ENCODE results near the gene TSACC.

The TSACC gene

DNA sequence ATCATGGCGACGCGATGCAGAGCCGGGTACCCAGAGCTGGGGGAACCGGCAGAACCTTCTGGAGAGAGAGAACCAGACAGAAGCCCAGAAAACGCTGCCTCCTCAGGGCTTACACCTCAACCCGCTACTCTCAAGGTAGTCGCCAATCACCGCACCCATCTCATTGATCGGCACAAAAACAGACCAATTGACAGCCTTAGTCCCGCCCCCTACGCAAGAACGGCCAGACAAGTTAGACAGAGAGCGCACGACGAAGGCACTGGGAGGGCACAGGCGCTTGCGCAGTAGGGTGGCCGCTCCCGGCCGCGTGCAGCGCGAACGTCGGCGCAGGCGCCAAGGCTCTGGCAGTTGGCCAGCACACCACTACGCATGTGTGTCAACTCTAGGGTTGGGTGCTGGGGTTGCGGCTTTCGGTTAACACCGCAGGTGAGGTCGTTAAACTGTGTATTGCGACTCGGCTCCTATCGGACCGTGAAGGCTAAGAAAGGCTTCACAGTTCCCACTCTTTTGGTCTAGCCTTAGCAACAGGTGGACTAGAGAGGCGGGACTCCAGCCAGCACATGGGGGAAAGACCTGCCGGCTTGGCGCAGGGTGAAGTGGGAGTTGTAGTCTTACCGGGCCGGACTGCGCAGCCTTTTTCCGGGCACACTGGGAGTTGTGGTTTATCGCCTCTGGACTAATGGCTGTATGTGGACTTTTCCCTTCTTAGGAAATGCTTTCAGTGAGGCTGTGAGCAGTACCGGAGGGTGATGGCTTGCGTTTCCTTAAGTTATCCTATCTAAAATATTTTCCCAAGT is at the start of gene TSACC, which contains the start of gene CCT3:
TSACC (plus strand) TSS at position 347 of the 797 bp plus-strand sequence. CDS start 1,232 bp downstream, outside the sequence.
CCT3 (minus strand) TSS at position 113 of the 797 bp plus-strand sequence; CDS start at position 5, 108 bp downstream.
- TF ChIP-seq, protein P1, sequence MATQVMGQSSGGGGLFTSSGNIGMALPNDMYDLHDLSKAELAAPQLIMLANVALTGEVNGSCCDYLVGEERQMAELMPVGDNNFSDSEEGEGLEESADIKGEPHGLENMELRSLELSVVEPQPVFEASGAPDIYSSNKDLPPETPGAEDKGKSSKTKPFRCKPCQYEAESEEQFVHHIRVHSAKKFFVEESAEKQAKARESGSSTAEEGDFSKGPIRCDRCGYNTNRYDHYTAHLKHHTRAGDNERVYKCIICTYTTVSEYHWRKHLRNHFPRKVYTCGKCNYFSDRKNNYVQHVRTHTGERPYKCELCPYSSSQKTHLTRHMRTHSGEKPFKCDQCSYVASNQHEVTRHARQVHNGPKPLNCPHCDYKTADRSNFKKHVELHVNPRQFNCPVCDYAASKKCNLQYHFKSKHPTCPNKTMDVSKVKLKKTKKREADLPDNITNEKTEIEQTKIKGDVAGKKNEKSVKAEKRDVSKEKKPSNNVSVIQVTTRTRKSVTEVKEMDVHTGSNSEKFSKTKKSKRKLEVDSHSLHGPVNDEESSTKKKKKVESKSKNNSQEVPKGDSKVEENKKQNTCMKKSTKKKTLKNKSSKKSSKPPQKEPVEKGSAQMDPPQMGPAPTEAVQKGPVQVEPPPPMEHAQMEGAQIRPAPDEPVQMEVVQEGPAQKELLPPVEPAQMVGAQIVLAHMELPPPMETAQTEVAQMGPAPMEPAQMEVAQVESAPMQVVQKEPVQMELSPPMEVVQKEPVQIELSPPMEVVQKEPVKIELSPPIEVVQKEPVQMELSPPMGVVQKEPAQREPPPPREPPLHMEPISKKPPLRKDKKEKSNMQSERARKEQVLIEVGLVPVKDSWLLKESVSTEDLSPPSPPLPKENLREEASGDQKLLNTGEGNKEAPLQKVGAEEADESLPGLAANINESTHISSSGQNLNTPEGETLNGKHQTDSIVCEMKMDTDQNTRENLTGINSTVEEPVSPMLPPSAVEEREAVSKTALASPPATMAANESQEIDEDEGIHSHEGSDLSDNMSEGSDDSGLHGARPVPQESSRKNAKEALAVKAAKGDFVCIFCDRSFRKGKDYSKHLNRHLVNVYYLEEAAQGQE (IDR thresholded peaks at IDR 0.05; ENCODE audit: low read depth) = no peak
- TF ChIP-seq YY1 (IDR thresholded peaks at IDR 0.05; ENCODE audit: low read depth) = peak; percentile 82
- no peak for TF ChIP-seq FOXM1 (IDR thresholded peaks at IDR 0.05; ENCODE audit: borderline replicate concordance, low read depth)
- no peak for TF ChIP-seq EGR1 (IDR thresholded peaks at IDR 0.05)
- TF ChIP-seq TAF1 (IDR thresholded peaks at IDR 0.05; ENCODE audit: low read depth) = peak; percentile 88
- TF ChIP-seq NFIC (IDR thresholded peaks at IDR 0.05) = peak; percentile 83
- TF ChIP-seq CREB1 (IDR thresholded peaks at IDR 0.05; ENCODE audit: low read depth) = peak; percentile 69
- TF ChIP-seq, protein P2, sequence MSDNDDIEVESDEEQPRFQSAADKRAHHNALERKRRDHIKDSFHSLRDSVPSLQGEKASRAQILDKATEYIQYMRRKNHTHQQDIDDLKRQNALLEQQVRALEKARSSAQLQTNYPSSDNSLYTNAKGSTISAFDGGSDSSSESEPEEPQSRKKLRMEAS (IDR thresholded peaks at IDR 0.05) = peak; percentile 91
- TF ChIP-seq, protein P3, sequence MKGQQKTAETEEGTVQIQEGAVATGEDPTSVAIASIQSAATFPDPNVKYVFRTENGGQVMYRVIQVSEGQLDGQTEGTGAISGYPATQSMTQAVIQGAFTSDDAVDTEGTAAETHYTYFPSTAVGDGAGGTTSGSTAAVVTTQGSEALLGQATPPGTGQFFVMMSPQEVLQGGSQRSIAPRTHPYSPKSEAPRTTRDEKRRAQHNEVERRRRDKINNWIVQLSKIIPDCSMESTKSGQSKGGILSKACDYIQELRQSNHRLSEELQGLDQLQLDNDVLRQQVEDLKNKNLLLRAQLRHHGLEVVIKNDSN (IDR thresholded peaks at IDR 0.05) = peak; percentile 61
- TF ChIP-seq TCF12 (IDR thresholded peaks at IDR 0.05; ENCODE audit: low read depth) = peak; percentile 40

DNA sequence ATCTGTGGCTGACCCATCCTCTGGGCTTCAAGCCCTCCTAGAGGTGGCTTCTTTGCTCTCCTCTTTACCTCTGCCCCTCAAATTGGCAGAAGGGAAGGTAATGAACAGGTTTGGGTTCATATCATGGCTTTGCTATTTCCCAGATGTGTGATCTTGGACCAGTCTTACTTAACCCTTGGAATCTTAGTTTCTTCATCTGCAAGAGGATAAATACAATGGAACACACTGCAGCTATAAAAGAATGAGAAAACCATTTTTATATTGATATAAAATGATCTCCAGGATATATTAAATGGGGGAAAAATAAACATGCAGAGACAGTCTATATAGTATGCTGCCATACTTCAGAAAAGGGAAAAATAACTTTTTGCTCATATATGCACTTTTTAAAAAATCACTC is 48.5 kb upstream of the TSACC start:
- no peak for TF ChIP-seq CEBPB (IDR thresholded peaks at IDR 0.05)
- TF ChIP-seq TCF12 (IDR thresholded peaks at IDR 0.05; ENCODE audit: low read depth) = no peak
- TF ChIP-seq ZBTB7A (IDR thresholded peaks at IDR 0.05; ENCODE audit: low read depth) = no peak

DNA sequence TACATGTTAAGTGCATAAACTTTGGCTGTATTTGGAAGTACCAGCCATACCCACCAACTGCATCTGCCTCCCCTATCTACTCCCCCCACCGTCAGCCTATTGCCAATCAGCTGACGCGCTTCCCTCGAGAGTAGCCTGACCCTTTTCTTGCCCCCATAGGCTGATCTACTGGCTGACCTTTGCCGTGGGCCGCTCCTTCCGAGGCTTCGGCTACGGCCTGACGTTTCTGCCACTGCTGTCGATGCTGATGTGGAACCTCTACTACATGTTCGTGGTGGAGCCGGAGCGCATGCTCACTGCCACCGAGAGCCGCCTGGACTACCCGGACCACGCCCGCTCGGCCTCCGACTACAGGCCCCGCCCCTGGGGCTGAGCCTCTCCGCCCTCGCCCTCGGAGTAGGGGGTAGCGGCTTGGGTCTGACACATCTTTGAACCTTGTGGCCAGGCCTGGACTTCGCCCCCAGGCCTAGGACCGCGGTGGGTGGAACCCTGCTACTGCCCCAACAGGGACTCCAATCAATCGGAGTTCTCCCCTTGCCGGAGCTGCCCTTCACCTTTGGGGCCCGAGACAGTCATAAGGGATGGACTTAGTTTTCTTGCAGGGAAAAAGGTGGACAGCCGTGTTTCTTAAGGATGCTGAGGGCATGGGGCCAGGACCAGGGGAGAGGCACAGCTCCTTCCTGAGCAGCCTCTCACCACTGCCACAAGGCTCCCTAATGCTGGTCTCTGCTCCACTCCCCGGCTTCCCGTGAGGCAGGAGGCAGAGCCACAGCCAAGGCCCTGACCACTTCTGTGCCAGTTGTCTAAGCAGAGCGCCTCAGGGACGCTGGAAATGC is 46.9 kb upstream of the TSACC start:
- TF ChIP-seq CEBPB (IDR thresholded peaks at IDR 0.05) (no peak), TCF12 (IDR thresholded peaks at IDR 0.05; ENCODE audit: low read depth) (no peak)

DNA sequence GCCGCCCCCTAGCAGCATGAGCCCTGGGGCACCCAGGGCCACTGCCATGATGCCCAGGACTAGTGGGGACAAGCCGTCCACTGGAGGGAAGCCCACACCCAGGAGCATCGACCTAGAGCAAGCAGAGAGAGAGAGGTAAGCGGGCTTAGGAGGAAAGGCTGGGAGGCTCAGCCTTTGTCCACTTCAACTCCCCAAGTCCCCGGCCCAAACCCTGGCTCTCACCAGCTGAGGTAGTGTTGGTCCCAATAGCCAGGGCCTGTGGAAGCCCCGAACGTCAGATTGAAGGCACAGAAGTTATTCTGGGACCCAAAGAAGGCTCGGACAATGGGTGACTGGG is 45.3 kb upstream of the TSACC start:
- TF ChIP-seq NFIC (IDR thresholded peaks at IDR 0.05) (no peak), TCF12 (IDR thresholded peaks at IDR 0.05; ENCODE audit: low read depth) (no peak)

DNA sequence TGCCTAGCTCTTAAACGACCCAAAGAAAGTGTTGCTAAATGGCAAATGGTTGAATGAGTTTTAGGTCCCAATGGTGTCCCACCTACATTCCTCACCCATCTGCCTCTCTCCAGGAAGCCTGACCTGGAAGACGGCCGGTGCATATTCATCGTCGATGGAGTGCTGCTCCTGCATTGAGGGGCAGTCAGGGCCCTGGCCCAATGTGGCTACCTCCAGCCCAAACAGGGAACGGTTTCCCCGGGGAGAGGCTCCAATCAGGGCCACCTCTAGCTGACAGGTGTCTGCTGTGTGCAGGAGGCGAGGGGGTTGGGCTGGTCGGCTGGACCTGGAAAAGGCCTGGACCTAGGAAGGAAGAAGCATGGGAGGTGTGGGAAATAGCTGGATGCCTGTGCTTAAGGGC is 44.4 kb upstream of the TSACC start:
- TF ChIP-seq, protein P2 (IDR thresholded peaks at IDR 0.05) = no peak
- TF ChIP-seq, protein P1 (IDR thresholded peaks at IDR 0.05; ENCODE audit: low read depth) = no peak
- no peak for TF ChIP-seq CREB1 (IDR thresholded peaks at IDR 0.05; ENCODE audit: low read depth)
- TF ChIP-seq FOXM1 (IDR thresholded peaks at IDR 0.05; ENCODE audit: borderline replicate concordance, low read depth) = no peak
- TF ChIP-seq TCF12 (IDR thresholded peaks at IDR 0.05; ENCODE audit: low read depth) = no peak
- TF ChIP-seq EP300 (IDR thresholded peaks at IDR 0.05; ENCODE audit: borderline replicate concordance) = no peak
- TF ChIP-seq YY1 (IDR thresholded peaks at IDR 0.05; ENCODE audit: low read depth) = no peak
- TF ChIP-seq, protein P3 (IDR thresholded peaks at IDR 0.05) = no peak
- no peak for TF ChIP-seq NFIC (IDR thresholded peaks at IDR 0.05)
- no peak for TF ChIP-seq TAF1 (IDR thresholded peaks at IDR 0.05; ENCODE audit: low read depth)
- no peak for TF ChIP-seq CEBPB (IDR thresholded peaks at IDR 0.05)
- TF ChIP-seq TEAD4 (IDR thresholded peaks at IDR 0.05) = no peak
- no peak for TF ChIP-seq EGR1 (IDR thresholded peaks at IDR 0.05)
- no peak for TF ChIP-seq RAD21 (IDR thresholded peaks at IDR 0.05; ENCODE audit: low read depth)
- TF ChIP-seq ZBTB7A (IDR thresholded peaks at IDR 0.05; ENCODE audit: low read depth) = no peak

DNA sequence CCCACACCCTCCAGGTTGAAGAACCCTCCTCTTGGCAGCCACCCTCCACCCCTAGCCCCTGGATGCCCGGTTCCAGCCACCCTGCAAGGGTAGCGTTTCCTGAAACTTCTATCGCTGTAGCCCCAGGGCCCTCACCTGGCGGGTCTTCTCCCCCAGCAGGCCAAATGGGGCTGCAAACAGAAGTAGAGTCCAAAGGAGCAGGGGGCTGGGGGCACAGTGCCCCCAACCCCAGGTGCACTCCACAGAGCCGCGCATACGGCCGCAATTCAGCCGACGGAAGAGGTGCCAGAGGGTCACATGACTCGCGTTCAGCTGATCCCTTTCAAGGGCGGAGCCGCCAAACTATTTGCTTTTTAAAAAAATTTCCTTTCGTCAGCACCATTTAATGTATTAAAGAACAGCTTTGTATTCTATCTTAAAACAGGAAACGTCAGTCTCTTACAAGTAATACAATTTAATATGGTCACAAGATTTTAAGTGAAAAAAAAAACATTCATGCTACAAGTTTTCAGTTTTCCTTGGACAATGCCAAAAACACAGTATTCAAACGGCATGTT is 42.9 kb upstream of the TSACC start, which contains the start of gene GLMP:
GLMP (minus strand) TSS at position 289 of the 557 bp plus-strand sequence; CDS start at position 255, 34 bp downstream.
- TF ChIP-seq, protein P1 (IDR thresholded peaks at IDR 0.05; ENCODE audit: low read depth) = no peak
- TF ChIP-seq NFIC (IDR thresholded peaks at IDR 0.05) (peak; percentile 38), TCF12 (IDR thresholded peaks at IDR 0.05; ENCODE audit: low read depth) (no peak), CREB1 (IDR thresholded peaks at IDR 0.05; ENCODE audit: low read depth) (no peak), YY1 (IDR thresholded peaks at IDR 0.05; ENCODE audit: low read depth) (no peak), CEBPB (IDR thresholded peaks at IDR 0.05) (no peak), TEAD4 (IDR thresholded peaks at IDR 0.05) (0 out of 2 replicates have a peak, but pooled peaks have one; percentile 18), RAD21 (IDR thresholded peaks at IDR 0.05; ENCODE audit: low read depth) (no peak), TAF1 (IDR thresholded peaks at IDR 0.05; ENCODE audit: low read depth) (no peak), ZBTB7A (IDR thresholded peaks at IDR 0.05; ENCODE audit: low read depth) (peak; percentile 32; the same call in 1 of the 2 replicates), FOXM1 (IDR thresholded peaks at IDR 0.05; ENCODE audit: borderline replicate concordance, low read depth) (no peak)
- TF ChIP-seq, protein P2 (IDR thresholded peaks at IDR 0.05) = no peak
- TF ChIP-seq, protein P3 (IDR thresholded peaks at IDR 0.05) = peak; percentile 98

All from Ishikawa (cell line).